ENCODE results near the gene CFAP58. TPM values are rescaled to one million over a fixed set of nuclear protein-coding genes. Genes with fewer than 3 reads are reported as not detected.

Gene CFAP58
- total RNA-seq, 1 experiment from 2014 or later: 0.63 TPM

GRCh38 chr10:104371753-104372152 is 18.1 kb downstream of the CFAP58 start:
- no peak overlapping the region for H4K5ac ChIP-seq (ENCODE audit: insufficient read length, low read depth, low read length)
- no peaks in the 10 kb centered on the region for H4K20me1 ChIP-seq (ENCODE audit: control insufficient read depth, insufficient read depth, insufficient read length)
- no CpG with 5 or more reads among the region's 6 CpGs for WGBS (ENCODE audit: extremely low coverage, insufficient read length, low lambda C conversion rate)
- no peaks in the 10 kb centered on the region for H3K79me2 ChIP-seq (ENCODE audit: insufficient read depth, low read length)
- H2BK15ac ChIP-seq (ENCODE audit: low read depth, low read length): no peak overlapping the region
- Mint-ChIP-seq H3K4me3 (no peak overlapping the region), H3K27ac (no peak overlapping the region), H3K36me3 (ENCODE audit: insufficient read depth in 1 of 3, low read depth in 3 of 3) (peaks cover 0 to 12% (median 5%) of the 10 kb centered on the region in 3 experiments; a peak in 6 of 7 replicates), H3K27me3 (ENCODE audit: low read depth) (no peaks in the 10 kb centered on the region), H3K4me1 (peaks cover 15 to 17% of the 10 kb centered on the region in 2 experiments), H3K9me3 (peaks cover 8% of the 10 kb centered on the region in 2 experiments; a peak in 4 of 5 replicates)
- no peak overlapping the region for H3K9ac ChIP-seq (ENCODE audit: extremely low read depth, insufficient read length, low read length)
- H3T11ph ChIP-seq (ENCODE audit: low read length): no peak overlapping the region
- no peak overlapping the region for H4K8ac ChIP-seq (replicated peaks; ENCODE audit: insufficient read length, low read depth, low read length)
- no peaks in the 10 kb centered on the region for H3K9me3 ChIP-seq (ENCODE audit: control insufficient read depth, low read depth, low read length)
- H3K23me2 ChIP-seq (ENCODE audit: insufficient read length, low read depth, low read length, poor library complexity, severe bottlenecking): peaks cover 2% of the 10 kb centered on the region
- no peak overlapping the region for H2AK5ac ChIP-seq (ENCODE audit: insufficient read length, low read length)
- no peak for TF ChIP-seq CTCF (conservative IDR thresholded peaks at IDR 0.05)
- H3K27me3 ChIP-seq (ENCODE audit: insufficient read depth, low read length): no peaks in the 10 kb centered on the region
- no peak overlapping the region for H3K14ac ChIP-seq (ENCODE audit: insufficient read depth, low read length)
- no peak overlapping the region for H3K4ac ChIP-seq (ENCODE audit: low read depth, low read length)
- no peak overlapping the region for H3K4me2 ChIP-seq (ENCODE audit: insufficient read depth, insufficient read length, low read length)
- H2AFZ ChIP-seq (ENCODE audit: low read length): no peak overlapping the region
- no peak overlapping the region for H4K91ac ChIP-seq (ENCODE audit: insufficient read length, low read depth, low read length)
- H3K56ac ChIP-seq (ENCODE audit: insufficient read length, low read depth, low read length): no peak overlapping the region
- H3K79me1 ChIP-seq (ENCODE audit: insufficient read depth, low read depth, low read length, poor library complexity, severe bottlenecking): no peaks in the 10 kb centered on the region
- no peak overlapping the region for H2BK20ac ChIP-seq (ENCODE audit: low read depth, low read length, poor library complexity, severe bottlenecking)
- no peak for DNase-seq
- H3K18ac ChIP-seq (ENCODE audit: insufficient read length, low read depth, low read length): no peak overlapping the region
- no peak overlapping the region for H2BK12ac ChIP-seq (ENCODE audit: insufficient read length, low read depth, low read length)
- H2BK5ac ChIP-seq (ENCODE audit: insufficient read length, low read length): no peak overlapping the region
- H3K23ac ChIP-seq (ENCODE audit: insufficient read length, low read depth, low read length): no peak overlapping the region
- peaks cover 3% of the 10 kb centered on the region; the same call in 1 of the 2 replicates for H3K4me1 ChIP-seq (ENCODE audit: insufficient read depth, low read length)
- no peak overlapping the region for H2BK120ac ChIP-seq (ENCODE audit: low read depth, low read length, poor library complexity, severe bottlenecking)
- no peak overlapping the region for H3K27ac ChIP-seq (ENCODE audit: insufficient read length, low read depth, low read length)
